ENCODE measurements around the gene RBMS3.

Gene RBMS3

DNA sequence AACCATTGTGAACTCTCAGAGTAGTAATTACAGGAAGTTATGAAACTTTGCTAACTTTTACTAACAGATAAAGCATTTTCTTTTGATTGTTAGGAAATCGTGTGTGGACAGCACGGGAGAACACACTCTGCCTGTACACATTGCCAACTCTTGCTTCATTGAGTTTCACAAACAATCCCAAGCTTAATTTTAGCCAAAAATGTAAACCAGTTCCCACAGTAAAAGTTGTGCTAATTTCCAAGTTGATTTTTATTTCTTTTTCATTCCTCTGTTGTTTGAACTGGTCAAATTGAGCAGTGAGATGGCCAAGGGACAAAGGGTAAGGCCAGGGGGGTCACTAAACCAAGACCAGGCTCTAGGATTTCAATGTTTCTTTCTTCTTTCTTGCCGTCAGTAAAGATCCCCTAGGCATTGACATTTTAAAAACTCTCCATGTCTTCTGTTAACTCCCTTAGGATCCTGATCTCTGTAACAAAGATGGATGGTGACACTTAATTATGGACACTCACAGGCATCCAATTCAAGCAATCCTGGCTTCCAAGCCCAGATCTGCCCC is 414.9 kb downstream of the RBMS3 start:
- no peak for DNase-seq

DNA sequence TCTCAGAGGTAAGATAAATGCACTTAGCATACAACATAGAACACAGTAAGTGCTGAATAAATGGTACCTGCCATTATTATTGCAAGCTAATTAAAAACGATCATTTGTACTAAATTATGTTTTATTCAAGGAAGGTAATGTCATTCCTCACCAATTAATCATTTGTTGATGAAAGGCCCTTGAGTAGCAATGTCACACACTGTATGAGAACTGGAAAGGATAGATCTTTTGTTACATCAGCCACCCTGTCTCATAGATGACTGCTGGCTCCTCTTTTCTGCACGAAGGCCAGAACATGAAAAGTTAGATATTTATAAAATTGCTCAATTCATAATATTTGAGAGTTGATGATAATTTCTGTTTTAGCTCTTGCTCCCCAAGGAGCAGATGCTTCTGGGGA is 415.4 kb downstream of the RBMS3 start:
- no peak for DNase-seq

DNA sequence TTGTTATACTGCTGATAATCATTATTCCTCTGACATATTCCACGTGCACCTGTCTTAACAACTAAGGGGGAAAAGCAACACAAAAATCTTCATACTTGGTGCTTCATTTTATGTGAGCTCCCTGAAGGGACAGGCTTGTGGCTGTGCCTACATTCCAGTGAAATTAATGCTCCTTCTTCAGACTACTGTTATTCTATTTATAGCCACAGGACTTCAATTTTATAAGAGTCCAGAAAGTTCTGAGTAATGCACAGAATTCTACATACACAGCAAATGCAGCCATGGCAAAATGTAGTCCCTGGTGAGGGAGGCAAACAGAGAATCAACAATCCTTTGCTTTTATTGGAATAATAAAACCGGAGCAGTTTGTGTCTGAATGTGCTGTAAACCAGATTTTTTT is 417.1 kb downstream of the RBMS3 start:
- DNase-seq = no peak

DNA sequence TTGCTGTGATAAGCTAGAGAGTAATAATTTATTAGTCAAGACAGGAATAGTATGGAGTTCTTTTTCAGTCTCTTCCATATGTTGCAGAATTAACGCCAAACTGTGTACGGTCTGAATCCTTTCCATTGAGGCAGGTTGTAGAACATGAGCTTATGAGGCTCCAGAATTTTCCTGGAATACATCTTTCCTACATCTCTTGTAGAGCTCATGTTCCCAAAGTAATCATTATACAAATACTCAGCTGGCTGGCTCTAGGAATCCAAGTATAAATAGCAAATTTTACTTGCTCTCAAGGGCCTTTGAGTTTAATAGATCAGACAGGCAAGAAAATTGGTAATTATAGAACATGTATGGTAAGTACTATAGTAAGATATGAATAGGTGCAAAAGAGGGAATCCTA is 419.4 kb downstream of the RBMS3 start:
- DNase-seq = no peak

DNA sequence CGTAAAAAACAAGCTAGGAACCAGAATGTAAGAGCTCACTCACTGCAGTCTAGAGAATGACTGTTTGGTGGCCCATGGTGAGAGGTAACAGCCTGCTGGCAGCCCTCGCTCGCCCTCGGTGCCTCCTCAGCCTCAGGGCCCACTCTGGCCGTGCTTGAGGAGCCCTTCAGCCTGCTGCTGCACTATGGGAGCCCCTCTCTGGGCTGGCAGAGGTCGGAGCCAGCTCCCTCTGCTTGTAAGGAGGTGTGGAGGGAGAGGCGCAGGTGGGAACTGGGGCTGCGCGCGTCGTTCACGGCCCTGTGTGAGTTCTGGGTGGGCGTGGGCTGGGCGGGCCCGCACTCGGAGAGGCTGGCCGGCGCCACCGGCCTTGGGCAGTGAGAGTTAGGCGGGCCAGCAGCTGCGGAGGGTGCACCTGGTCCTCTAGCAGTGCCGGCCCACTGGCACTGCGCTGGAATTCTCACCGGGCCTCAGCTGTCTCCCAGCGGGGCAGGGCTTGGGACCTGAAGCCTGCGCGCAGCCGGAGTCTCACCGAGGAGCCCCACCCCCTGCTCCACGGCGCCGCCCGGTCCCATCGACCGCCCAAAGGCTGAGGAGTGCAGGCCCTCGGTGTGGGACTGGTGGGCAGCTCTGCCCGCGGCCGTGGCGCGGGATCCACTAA is 420.6 kb downstream of the RBMS3 start:
- no peak for DNase-seq

DNA sequence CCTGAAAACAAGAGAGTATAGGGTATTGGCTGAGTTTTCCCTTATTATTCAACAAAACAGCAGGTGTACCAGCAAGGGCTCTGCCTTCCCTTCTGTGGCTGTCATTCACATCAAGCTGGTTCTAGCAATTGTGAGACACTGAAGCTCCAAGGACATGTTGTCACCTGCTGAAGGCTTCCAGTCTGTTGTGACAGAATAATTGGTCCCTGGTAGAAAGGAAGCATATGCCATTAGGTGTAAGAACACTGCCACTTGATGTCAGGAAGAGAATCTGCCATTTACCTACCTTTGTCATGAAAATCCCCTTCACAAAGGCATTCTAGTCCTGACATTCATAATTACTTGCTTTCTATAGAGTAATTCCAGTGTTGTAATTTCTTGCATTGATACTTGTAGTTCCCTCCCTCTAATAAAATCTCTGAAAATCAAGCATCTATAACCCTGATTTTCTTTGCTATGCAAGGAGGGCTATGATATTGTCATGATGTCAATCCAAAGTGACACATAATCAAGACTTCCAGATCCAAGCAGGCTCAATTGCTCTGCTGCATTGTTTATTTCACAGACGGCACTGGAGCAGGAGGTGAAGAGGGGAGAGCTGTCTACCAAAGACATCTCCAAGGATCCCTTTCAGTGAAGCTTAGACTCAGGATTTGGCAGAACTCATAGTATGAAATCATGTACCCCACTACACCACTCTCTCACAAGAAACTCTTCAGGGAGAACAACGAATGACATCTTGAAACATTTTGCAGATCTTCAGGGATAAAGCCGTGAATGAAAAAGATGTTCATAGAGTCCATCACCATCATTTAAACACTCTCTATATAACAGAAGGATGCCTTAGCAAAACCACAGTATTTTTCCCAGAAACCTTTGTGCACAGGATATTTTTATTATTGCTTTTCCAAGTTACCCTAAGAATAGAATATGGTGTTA is 425.3 kb downstream of the RBMS3 start:
- DNase-seq = no peak

DNA sequence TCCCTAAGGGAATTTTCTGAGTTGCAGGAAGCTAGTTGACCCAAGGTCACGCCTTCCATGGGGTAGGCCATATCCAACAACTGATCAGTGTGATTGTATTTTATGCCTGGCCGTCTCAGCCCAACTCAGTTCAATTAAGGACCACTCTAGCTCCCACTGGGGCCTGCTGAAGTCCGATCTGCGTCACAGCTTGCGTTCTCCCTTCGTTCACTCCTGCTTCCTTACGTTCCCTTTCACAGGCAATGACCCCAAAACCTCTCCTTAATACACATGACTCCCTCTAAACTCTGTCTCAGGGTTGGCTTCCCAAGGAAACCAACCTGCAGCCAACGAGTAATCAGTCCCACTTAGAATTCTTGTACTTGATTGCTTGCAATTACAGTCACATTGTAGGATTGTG is 428.0 kb downstream of the RBMS3 start:
- no peak for DNase-seq

DNA sequence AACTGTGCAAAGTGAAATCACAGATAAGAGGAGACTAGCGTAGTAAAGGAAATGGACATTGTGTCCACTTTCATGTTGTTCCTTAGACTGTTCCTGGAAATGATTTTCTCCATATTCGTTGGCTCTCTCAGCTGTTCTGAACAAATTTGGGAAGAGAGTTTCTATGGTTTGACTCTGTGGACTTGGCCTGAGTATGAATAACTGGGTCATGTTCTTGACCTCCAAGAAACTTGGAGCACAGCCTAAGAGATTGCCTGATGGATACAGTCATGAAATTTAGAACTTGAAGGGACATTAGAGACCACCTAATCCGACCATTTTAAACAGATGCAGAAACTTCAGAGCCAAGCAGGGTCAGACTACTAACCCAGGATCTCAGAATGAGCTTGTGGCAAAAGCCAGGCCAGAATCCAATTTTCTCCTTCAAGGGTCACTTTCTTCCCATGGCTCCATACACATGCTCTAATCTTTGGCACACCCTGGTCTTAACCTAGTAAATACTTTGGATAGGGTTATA is 430.4 kb downstream of the RBMS3 start:
- no peak for DNase-seq

DNA sequence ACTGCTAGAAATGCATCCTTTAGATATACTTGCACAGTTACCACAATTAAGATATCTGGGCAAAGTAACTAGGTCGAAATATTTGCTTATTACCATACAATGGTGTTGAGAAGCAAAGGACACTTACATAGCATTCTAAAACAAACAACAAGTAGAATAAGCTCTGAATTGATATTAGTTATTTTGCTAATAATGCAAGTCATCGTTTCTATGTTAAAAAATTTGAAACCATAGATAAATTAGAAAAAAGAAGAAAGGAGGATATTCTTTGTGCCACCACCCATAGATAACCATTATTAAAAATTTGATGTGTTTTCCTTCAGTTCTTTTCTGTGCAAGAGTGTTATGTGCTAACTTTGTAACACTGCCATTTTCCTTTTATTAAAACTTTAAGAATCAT is 435.3 kb downstream of the RBMS3 start:
- no peak for DNase-seq

DNA sequence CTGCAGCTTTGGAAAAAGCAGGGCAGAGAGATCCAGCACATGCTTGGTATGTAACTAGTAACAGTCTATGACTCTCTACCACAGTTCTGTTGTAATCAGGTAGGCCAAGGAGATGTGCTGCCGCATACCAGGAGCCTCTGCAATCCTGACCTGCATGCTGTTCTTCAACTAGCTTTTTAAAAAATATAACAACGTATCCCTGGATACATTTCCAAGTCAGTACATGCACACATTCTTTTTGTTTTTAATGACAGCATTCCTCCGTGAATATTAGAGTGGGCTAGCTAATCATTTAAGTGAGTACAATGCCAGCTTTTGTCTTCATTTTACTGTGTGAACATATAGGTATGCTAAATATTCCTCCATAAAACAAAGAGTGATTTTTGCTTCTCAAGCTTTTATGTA is 437.8 kb downstream of the RBMS3 start:
- DNase-seq = no peak

DNA sequence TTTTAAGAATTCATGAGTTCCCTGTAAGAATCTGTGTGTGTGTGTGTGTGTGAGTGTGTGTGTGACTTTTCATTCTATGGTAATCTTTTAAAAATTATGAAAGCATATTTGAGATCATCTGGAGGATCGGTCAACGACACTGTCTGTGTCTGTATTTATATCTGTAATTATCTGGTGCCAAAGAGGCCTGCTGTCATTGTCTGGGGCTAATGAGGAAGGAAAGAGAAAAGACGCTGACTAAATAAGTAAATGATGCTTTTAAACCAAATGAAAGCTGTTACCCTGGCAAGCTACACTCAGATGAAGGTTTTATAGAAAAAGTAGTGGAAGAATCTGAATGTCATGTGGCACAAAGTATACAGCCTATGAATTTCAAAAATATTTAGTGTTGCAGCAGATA is 439.8 kb downstream of the RBMS3 start:
- no peak for DNase-seq

DNA sequence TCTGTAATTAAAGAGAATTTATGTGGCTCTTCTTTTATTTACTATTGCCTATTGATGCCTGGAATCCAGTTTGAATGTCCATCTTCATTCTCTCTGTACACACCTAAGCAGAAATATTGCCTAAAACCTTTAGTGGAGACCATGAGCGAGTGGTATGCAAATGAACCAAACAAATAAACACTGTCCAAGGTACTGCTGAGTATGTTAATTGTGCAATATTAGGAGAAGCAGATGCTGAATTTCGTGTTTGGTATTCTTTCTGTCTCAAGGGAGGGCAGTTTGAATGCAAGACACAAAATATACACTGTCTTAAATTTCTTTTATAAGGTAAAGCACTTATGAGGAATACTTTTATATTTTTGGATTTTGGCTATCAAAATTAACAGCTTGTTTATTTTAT is 440.9 kb downstream of the RBMS3 start:
- DNase-seq = no peak

DNA sequence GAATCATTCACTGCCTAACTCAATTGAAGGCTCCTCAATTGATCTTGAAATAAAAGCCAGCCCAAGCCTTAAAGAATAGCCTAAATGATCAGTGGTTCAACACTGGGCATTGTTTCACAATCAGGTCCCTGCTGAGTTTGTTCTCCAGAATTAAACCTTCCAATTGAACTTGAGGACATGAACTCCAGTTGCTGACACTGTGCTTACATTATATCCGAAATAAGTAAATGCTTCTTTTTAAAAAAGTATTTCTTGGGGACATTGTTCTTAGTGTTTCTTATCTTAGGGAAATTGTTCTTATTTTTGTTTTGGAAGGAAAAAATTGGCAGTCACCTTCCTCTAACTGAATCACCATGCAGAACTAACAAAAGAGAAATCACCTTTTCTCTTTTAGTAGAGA is 450.2 kb downstream of the RBMS3 start:
- DNase-seq = no peak

DNA sequence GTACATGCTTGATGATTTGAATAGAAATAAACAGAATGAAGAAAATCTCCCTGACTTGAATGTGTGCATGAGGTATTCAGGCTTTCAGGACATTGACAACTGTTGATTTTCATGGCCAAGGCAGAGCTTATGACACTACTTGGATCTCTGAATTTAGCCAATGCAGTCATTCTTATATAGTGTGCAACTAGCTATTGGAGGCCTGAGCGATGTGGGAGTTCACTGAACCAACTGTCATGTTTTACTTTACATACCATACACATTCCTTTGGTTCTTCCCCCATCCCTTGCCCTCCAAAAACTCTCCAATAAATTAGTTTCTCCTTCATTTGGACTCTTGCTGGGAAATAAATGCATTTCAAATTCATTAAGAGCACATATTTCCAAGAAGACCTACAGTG is 460.4 kb downstream of the RBMS3 start:
- no peak for DNase-seq

DNA sequence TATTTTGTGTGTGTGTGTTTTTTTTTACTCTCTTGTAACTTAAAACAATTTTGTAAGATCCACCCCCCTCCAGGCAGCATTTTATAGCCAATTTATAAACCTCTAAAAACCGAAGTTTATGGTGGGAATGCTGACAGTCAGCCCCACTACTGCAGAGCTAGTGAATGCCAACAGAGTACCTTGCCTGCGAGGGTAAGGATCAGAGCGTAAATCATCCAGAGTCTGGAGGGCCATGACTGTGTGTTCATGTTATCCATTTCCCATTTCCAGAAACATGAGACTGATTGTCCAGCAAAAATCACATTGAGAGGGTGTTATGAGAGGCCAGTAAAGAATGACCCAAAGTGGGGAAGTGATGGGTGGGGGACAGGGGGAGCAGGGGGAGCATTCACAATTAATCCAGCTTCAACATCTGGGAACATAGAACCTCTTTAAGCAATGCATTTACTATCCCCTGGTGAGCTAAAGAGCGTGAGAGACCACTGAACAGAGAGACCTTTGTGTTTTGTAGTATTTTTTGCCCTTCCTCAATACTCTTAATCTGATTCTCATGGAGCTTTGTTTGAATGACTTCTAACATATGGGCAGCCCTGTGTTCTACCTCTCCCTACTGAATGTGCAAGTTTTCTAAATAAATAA is 464.5 kb downstream of the RBMS3 start:
- no peak for DNase-seq

DNA sequence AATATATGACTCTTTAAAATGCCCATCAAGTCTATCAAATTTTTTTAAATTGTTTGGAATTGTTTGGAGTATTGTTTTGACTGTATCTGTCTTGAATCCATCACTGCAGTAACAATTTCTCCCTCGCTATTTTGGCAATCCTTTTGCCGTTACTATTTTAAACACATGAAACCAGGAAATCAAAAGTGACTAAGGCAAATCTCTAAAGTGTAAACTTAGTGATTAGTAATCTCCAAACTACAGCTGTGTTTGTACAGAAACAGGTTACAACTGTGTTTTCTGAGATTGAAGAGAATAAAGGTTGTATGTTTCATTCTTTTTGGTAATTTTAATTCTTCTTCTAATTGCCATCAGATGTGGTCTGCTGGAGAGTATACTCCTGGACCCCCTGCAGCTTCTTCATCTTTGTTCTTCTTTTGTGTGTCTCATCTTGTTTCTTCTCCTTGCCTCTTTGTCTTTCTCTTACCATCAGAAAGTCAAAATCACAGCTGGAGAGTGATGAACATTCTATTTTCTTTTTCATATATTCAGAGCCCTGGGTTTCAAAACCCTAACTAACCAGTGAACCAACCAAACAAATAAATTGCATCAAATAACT is 465.4 kb downstream of the RBMS3 start:
- DNase-seq = no peak

DNA sequence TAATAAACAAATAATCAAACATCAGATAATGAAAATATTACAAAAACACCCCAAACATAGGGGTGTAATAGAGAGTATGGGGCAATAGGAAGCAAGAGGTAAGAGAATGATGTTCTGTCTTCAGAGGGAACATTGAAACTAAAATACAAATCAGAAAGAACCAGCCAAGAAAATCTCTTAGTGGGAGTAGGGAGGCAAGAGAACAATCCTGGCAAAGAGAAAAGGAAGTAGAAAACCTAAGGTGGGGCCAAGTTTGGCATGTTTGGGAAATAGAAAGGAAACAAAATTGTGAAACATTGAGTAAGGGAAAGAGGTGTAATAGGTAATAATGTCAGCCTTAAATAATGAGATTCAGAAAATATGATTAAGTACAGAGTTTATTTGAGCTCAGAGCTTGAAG is 467.1 kb downstream of the RBMS3 start:
- DNase-seq = no peak

DNA sequence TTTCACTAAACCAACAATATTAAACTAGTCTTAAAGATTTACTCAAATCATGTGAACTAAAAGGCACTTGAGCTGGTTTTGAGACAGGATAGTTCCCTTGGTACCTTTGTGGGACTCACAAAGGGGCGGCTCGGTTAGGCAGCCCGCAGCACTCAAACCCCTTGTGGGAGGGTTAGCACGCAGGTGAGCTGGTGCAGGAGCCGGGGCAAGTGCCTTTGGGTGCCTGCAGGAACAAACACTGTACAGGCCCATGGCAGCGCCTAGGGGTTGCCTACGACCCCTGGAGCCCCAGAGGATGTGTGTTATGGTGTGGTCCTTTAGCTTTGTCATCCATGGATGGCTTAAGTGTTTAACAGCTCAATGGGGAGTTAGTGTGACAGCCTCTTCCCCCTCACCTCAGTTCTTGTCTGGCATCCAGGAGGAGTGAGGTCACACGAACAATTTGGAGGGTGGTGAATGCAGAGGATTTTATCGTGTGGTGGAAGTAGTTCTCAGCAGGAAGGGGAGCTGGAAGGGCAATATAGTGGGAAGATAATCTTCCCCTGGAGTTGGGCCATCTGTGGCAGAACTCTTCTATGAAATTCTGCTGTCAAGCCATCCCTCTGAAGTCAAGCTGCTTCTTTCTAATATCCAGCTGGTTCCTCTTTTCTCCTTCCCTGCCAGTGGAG is 470.9 kb downstream of the RBMS3 start:
- no peak for DNase-seq

DNA sequence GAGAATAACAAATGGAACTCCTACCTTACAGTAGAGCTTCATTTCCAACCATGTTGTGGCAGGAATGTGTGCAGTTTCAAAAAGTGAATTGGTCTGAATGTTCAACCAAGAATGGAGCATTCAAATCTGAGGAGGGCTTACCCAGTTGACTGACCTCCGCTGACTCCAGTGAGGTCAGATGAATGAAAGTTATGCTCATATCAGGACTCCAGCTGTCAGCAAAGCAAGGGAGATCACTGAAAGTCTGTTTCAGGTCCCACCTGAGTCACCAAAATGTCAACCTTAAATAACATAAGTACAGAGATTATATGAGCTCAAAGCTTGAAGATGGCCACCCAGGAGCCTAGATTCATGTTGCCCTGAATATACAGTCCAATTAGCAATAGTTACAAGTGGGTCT is 473.5 kb downstream of the RBMS3 start:
- DNase-seq = no peak

DNA sequence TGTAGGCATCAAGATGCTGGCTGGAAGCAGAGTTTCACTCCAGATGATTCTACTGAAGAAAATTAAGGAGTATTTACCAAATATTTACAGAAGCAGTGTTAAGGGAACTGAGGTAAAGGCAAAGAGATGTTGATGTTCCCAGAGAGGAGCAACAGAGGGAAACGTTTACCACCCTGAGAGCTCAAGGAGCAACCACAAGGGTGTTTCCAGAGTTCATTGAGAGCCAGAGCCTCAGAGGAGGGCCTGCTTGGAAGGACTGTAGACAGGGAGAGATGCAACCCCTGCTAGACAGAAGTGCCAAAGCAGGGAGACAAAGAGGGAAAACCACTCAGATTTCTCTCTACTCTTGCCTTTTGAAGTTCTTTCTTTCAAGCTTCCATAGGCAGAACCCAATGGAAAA is 474.5 kb downstream of the RBMS3 start:
- no peak for DNase-seq

DNA sequence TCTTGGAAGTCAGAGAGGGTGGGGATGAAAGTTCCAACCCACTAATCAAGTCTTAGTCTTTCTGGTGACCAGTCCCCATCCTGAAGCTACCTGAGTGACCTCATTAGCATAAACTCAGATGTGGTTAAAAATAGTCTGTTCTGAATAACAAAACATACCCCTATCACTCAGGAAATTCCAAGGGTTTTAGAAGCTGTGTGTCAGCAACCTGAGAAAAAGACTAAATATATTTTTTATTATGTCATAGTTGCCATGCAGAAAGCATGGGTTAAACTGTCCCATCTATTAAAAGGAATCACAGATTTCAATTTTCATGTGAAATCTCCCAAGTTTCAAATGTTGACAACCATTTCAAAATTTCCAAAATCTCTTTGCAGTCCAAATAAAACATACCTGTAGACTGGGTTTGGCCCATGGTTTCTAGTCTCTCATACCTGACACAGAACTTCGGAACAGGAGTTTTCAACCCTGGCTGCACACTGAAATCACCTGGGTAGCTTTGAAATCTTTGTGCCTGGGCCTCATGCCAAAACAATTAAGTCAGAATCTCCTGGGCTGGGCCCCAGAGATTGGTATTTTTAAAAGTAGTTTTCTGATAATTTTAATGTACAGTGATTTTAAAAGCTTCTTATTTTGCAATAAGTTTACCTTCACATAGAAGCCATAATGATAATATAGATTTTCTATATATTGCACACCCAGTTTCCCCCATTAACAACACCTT is 476.3 kb downstream of the RBMS3 start:
- no peak for DNase-seq

DNA sequence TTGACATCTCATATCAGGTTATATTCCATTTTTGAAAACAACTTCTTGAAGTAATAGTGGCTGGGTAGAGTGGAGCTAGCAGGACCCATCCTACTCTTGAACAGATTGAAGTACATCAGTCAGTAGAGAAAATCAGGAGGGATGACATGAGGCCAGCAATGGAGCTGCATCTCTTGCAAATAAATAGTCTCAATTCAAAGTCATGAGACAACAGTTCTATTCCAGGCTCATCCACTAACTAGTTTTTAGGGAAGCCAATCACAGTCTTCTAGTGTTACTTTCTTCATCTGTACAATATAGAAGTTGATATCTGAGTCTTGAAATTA is 477.2 kb downstream of the RBMS3 start:
- DNase-seq = no peak
